Measurements from ENCODE around the gene LCA5.

GRCh38 chr6:79551401-79551800 lies 14.2 kb upstream of the LCA5 start:
- no peak for TF ChIP-seq CTCF (IDR thresholded peaks at IDR 0.05; ENCODE audit: insufficient read depth, low read length, poor library complexity, severe bottlenecking)
- no peak for TF ChIP-seq EZH2phosphoT487 (conservative IDR thresholded peaks at IDR 0.05; ENCODE audit: low read length)

All from SU-DHL-6 (cell line).